Endodermal cell (in vitro differentiated cells): ENCODE results near the gene CDH23. TPM values are rescaled to one million over a fixed set of nuclear protein-coding genes. Genes with fewer than 3 reads are reported as not detected.

Source experiments
- DNase-seq: peaks from one replicate; pipeline ENCODE4 v3.0.0-alpha.2; 2017
- H3K27ac ChIP-seq: 2 replicates; pipeline ENCODE4 v1.5.1; 2013; ENCODE audit warnings: mild to moderate bottlenecking, low read depth, low read length, moderate library complexity
- H3K27me3 ChIP-seq: 2 replicates; pipeline ENCODE4 v1.6.1; 2013; ENCODE audit warnings: mild to moderate bottlenecking, low read length, moderate library complexity; ENCODE audit not compliant: insufficient read depth, control insufficient read depth, poor library complexity, severe bottlenecking
- H3K36me3 ChIP-seq: 2 replicates; pipeline ENCODE4 v1.7.0; 2013; ENCODE audit warnings: mild to moderate bottlenecking, low read length, moderate library complexity; ENCODE audit not compliant: control insufficient read depth, insufficient read depth
- H3K4me1 ChIP-seq: one replicate; pipeline ENCODE4 v1.7.0; 2013; ENCODE audit warnings: low read length; ENCODE audit not compliant: control insufficient read depth, insufficient read depth
- H3K4me3 ChIP-seq: 2 replicates; pipeline ENCODE4 v1.5.1; 2013; ENCODE audit warnings: mild to moderate bottlenecking, low read length, moderate library complexity
- H3K9ac ChIP-seq: 2 replicates; pipeline ENCODE4 v1.6.1; 2013; ENCODE audit warnings: mild to moderate bottlenecking, low read length, moderate library complexity; ENCODE audit not compliant: poor library complexity, severe bottlenecking; ENCODE audit errors: extremely low read depth
- H3K9me3 ChIP-seq: 2 replicates; pipeline ENCODE4 v1.6.1; 2013; ENCODE audit warnings: mild to moderate bottlenecking, low read length, moderate library complexity; ENCODE audit not compliant: control insufficient read depth
- H3K27ac Mint-ChIP-seq: 2 replicates; pipeline ENCODE4 v1.8.0; 2020; ENCODE audit warnings: mixed read lengths
- H3K27me3 Mint-ChIP-seq: 2 replicates; pipeline ENCODE4 v1.8.0; 2021; ENCODE audit warnings: mild to moderate bottlenecking, mixed read lengths; ENCODE audit not compliant: insufficient read depth
- H3K36me3 Mint-ChIP-seq: 2 replicates; pipeline ENCODE4 v1.8.0; 2020; ENCODE audit warnings: low read depth, mixed read lengths
- H3K4me1 Mint-ChIP-seq: 2 replicates; pipeline ENCODE4 v1.8.0; 2020; ENCODE audit warnings: mixed read lengths
- H3K4me3 Mint-ChIP-seq: 2 replicates; pipeline ENCODE4 v1.8.0; 2020; ENCODE audit warnings: mild to moderate bottlenecking, moderate library complexity, mixed read lengths
- H3K9me3 Mint-ChIP-seq: 2 replicates; pipeline ENCODE4 v1.8.0; 2020; ENCODE audit warnings: mild to moderate bottlenecking, mixed read lengths
- CTCF ChIP-seq: fragments of 200-600 bp; sonication (generic); conservative IDR thresholded peaks from 2 replicates; pipeline ENCODE4 v1.5.0; 2021; ENCODE audit warnings: antibody characterized with exemption, mild to moderate bottlenecking
- WGBS, 2 experiments: methylation state at CpG; one replicate each; pipeline versions ENCODE4 v1.1.5 to v1.1.7; 2013; ENCODE audit warnings: missing lambda C conversion rate in 2 of 2, mixed read lengths in 1 of 2; ENCODE audit not compliant: insufficient coverage in 1 of 2, insufficient read length in 1 of 2; 5-methylcytosine and 5-hydroxymethylcytosine counted together
- total RNA-seq, 2 donors: library from RNA; stranded (reverse); fragmentation: NEBNext Ultra II Directional in 1 of 2; extraction: Animal tissue kit (Norgen Biotek cat#: 25700) in 1 of 2; gene quantifications; 2 replicates in 1 of 2; 3 replicates in 1 of 2; pipeline ENCODE4 v1.2.1, GENCODE V29; 2021

CDH23 gene
- total RNA-seq, 2 donors from 2014 or later = 2.1 to 4.2 TPM

DNA sequence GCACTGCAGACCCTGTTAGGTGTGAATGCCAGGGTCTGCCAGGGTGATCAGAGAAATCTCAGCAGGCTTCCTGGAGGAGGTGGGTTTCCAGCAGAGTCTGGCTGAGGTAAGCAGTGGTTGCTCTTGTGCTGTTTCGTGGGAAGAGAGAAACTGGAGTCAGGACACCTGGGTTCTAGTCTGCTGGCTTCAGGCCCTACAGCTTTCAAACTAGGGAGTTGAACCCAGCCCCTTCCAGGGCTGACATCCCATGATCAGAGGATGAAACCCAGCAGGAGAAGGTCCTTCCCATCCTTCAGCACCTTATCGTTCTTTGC lies 116.8 kb downstream of the CDH23 start:
- 82 to 90% methylated on average over 1 to 2 of the region's 2 CpGs for WGBS, 2 experiments
- Histone ChIP-seq H3K27ac (no peak overlapping the region), H3K9ac (no peak overlapping the region), H3K36me3 (no peaks in the 10 kb centered on the region), H3K4me3 (no peak overlapping the region), H3K9me3 (peaks cover 7% of the 10 kb centered on the region), H3K4me1 (no peaks in the 10 kb centered on the region), H3K27me3 (no peaks in the 10 kb centered on the region)
- TF ChIP-seq CTCF = no peak
- Mint-ChIP-seq H3K9me3 (no peaks in the 10 kb centered on the region), H3K4me3 (no peak overlapping the region), H3K27ac (no peak overlapping the region), H3K27me3 (no peaks in the 10 kb centered on the region), H3K4me1 (no peaks in the 10 kb centered on the region), H3K36me3 (no peaks in the 10 kb centered on the region)
- no peak for DNase-seq

- no peak overlapping the region for H3K9ac ChIP-seq
- H3K27me3 ChIP-seq = no peaks in the 10 kb centered on the region
- Mint-ChIP-seq H3K4me1 (no peaks in the 10 kb centered on the region), H3K27me3 (no peaks in the 10 kb centered on the region), H3K9me3 (no peaks in the 10 kb centered on the region), H3K27ac (no peak overlapping the region), H3K4me3 (no peak overlapping the region), H3K36me3 (no peaks in the 10 kb centered on the region)
- no peak overlapping the region for H3K27ac ChIP-seq
- no peaks in the 10 kb centered on the region for H3K36me3 ChIP-seq
- 100% methylated on average over 1 of the region's 1 CpG; no CpG with 5 or more reads in 1 of the 2 experiments for WGBS, 2 experiments
- no peak for DNase-seq
- no peak for TF ChIP-seq CTCF
- no peak overlapping the region for H3K4me3 ChIP-seq
- H3K9me3 ChIP-seq = peaks cover 7% of the 10 kb centered on the region
- no peaks in the 10 kb centered on the region for H3K4me1 ChIP-seq
These were observed 117.2 kb downstream of the CDH23 start for GRCh38 chr10:71513936-71514335.

DNA sequence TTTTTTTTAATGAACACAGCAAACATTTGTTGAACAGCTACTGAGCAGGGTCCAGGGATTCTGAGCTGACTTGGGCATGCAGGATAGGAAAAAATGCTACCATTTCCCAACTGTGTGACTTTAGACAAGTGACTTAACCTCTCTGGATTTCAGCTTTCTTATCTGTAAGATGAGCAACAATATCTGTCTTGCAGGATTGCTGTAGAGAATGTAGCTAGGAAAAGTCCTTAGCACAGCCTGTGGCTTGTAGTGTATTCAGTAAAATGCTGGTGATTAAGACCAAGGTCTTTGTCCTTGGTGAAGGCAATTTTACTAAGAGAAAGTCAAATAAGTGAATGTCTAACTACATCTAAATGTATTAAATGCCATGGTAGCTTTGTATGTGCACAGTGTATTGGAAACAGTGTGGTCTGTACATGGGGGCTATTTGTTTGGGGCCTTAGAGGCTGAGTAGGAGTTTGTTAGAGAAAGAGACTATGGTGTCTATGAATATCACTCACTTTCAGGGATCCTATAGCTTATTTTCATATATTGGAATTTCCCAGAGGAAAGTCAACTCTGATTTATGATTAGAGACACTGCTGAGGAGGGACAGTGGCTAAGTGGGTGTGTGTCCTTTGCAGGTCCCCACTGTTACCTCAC lies 118.9 kb downstream of the CDH23 start:
- H3K36me3 ChIP-seq = no peaks in the 10 kb centered on the region
- H3K9me3 ChIP-seq = no peaks in the 10 kb centered on the region
- Mint-ChIP-seq H3K9me3 (no peaks in the 10 kb centered on the region), H3K4me3 (no peak overlapping the region), H3K27me3 (no peaks in the 10 kb centered on the region), H3K36me3 (no peaks in the 10 kb centered on the region), H3K4me1 (no peaks in the 10 kb centered on the region), H3K27ac (no peak overlapping the region)
- no peaks in the 10 kb centered on the region for H3K27me3 ChIP-seq
- H3K4me3 ChIP-seq = no peak overlapping the region
- H3K9ac ChIP-seq = no peak overlapping the region
- no peak for TF ChIP-seq CTCF
- no peak overlapping the region for H3K27ac ChIP-seq
- no peaks in the 10 kb centered on the region for H3K4me1 ChIP-seq
- DNase-seq = no peak
